Panc1 (cell line): ENCODE results near the gene DSG4.

ENCODE experiments used
- POLR2AphosphoS5 ChIP-seq: IDR thresholded peaks from 2 replicates; pipeline ENCODE4 v1.6.1; 2012; ENCODE audit warnings: mild to moderate bottlenecking, low read depth, low read length, moderate library complexity
- REST ChIP-seq, 2 experiments: IDR thresholded peaks; 2 replicates each; pipeline ENCODE4 v1.6.1; 2011 to 2012; ENCODE audit warnings: low read depth in 2 of 2, control low read depth in 1 of 2, low read length in 1 of 2, mild to moderate bottlenecking in 1 of 2, moderate library complexity in 1 of 2; ENCODE audit not compliant: insufficient read depth in 1 of 2
- SIN3A ChIP-seq: IDR thresholded peaks from 2 replicates; pipeline ENCODE4 v1.6.1; 2012; ENCODE audit warnings: low read depth, mild to moderate bottlenecking, low read length, moderate library complexity, borderline replicate concordance; ENCODE audit not compliant: insufficient read depth
- TCF7L2 ChIP-seq: IDR thresholded peaks from 2 replicates; pipeline ENCODE4 v1.6.1; 2011; ENCODE audit warnings: mild to moderate bottlenecking, low read depth, low read length, inconsistent platforms
- TF ChIP-seq, protein P1 (sequence below): fragments of 450-650 bp; IDR thresholded peaks from 2 replicates; pipeline ENCODE4 v1.5.1; 2017; ENCODE audit warnings: mild to moderate bottlenecking

- TF ChIP-seq, protein P1, sequence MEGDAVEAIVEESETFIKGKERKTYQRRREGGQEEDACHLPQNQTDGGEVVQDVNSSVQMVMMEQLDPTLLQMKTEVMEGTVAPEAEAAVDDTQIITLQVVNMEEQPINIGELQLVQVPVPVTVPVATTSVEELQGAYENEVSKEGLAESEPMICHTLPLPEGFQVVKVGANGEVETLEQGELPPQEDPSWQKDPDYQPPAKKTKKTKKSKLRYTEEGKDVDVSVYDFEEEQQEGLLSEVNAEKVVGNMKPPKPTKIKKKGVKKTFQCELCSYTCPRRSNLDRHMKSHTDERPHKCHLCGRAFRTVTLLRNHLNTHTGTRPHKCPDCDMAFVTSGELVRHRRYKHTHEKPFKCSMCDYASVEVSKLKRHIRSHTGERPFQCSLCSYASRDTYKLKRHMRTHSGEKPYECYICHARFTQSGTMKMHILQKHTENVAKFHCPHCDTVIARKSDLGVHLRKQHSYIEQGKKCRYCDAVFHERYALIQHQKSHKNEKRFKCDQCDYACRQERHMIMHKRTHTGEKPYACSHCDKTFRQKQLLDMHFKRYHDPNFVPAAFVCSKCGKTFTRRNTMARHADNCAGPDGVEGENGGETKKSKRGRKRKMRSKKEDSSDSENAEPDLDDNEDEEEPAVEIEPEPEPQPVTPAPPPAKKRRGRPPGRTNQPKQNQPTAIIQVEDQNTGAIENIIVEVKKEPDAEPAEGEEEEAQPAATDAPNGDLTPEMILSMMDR = no peak
- TF ChIP-seq REST (IDR thresholded peaks at IDR 0.05; ENCODE audit: insufficient read depth in 1 of 2, low read depth in 2 of 2, low read length in 1 of 2) (no peak), POLR2AphosphoS5 (no peak), SIN3A (no peak), TCF7L2 (no peak)
Observed at GRCh38 chr18:31450409-31450808, 73.8 kb downstream of the DSG4 start.
